Kidney epithelial cell (primary cell): Measurements from ENCODE around the gene ROR1. TPM values are rescaled to one million over a fixed set of nuclear protein-coding genes. Genes with fewer than 3 reads are reported as not detected.

Experiments used
- DNase-seq: peaks from one replicate; pipeline ENCODE4 v3.0.0-alpha.2; 2010; ENCODE audit warnings: low read depth
- H3K27me3 ChIP-seq: 2 replicates; pipeline ENCODE4 v1.6.0; 2011; ENCODE audit warnings: low read length; ENCODE audit not compliant: control insufficient read depth, insufficient read depth
- H3K36me3 ChIP-seq: 2 replicates; pipeline ENCODE4 v1.5.1; 2011; ENCODE audit warnings: low read length; ENCODE audit not compliant: control insufficient read depth, insufficient read depth
- H3K4me3 ChIP-seq: 2 replicates; pipeline ENCODE4 v1.5.1; 2011; ENCODE audit warnings: low read depth, mild to moderate bottlenecking, control low read depth, low read length
- CTCF ChIP-seq: IDR thresholded peaks from 2 replicates; pipeline ENCODE4 v1.5.1; 2011; ENCODE audit warnings: mild to moderate bottlenecking, moderate library complexity, low read length, control low read depth, inconsistent platforms; ENCODE audit not compliant: insufficient read depth, poor library complexity, severe bottlenecking
- total RNA-seq: library from RNA; depleted of rRNA; stranded (reverse); fragments of >200 nt; gene quantifications from 2 replicates; pipeline ENCODE4 v1.2.3, GENCODE V29; 2015

Gene ROR1
- total RNA-seq, 1 donor from 2014 or later = 21.5 TPM

GRCh38 chr1:63836830-63837229, 63.0 kb downstream of the ROR1 start:
- no peaks in the 10 kb centered on the region for H3K27me3 ChIP-seq
- no peak overlapping the region for H3K4me3 ChIP-seq
- no peaks in the 10 kb centered on the region for H3K36me3 ChIP-seq
- no peak for DNase-seq
- TF ChIP-seq CTCF = no peak

GRCh38 chr1:63843010-63843409, 69.2 kb downstream of the ROR1 start:
- no peak for TF ChIP-seq CTCF
- Histone ChIP-seq H3K4me3 (no peak overlapping the region), H3K27me3 (no peaks in the 10 kb centered on the region), H3K36me3 (no peaks in the 10 kb centered on the region)
- no peak for DNase-seq

GRCh38 chr1:63843884-63844283, 70.1 kb downstream of the ROR1 start:
- no peak for DNase-seq
- H3K36me3 ChIP-seq = no peaks in the 10 kb centered on the region
- no peaks in the 10 kb centered on the region for H3K27me3 ChIP-seq
- TF ChIP-seq CTCF = no peak
- H3K4me3 ChIP-seq = no peak overlapping the region

- H3K27me3 ChIP-seq = no peaks in the 10 kb centered on the region
- TF ChIP-seq CTCF = no peak
- no peaks in the 10 kb centered on the region for H3K36me3 ChIP-seq
- no peak overlapping the region for H3K4me3 ChIP-seq
- no peak for DNase-seq
Observed at GRCh38 chr1:63845346-63845745, 71.5 kb downstream of the ROR1 start.

- no peak for DNase-seq
- TF ChIP-seq CTCF = no peak
- H3K27me3 ChIP-seq = no peaks in the 10 kb centered on the region
Observed at GRCh38 chr1:63847308-63847910, 73.6 kb downstream of the ROR1 start.

GRCh38 chr1:63848733-63849132, 74.9 kb downstream of the ROR1 start:
- H3K36me3 ChIP-seq = no peaks in the 10 kb centered on the region
- no peak for DNase-seq
- no peak for TF ChIP-seq CTCF

More at GRCh38 chr1:63847308-63847910, 73.6 kb downstream of the ROR1 start:
- H3K4me3 ChIP-seq = no peak overlapping the region
- H3K36me3 ChIP-seq = no peaks in the 10 kb centered on the region

More at GRCh38 chr1:63848733-63849132, 74.9 kb downstream of the ROR1 start:
- no peaks in the 10 kb centered on the region for H3K27me3 ChIP-seq
- H3K4me3 ChIP-seq = no peak overlapping the region
